CD4-positive, alpha-beta T cell treated with Interferon gamma for 1 hour (primary cell): ENCODE results near the gene DAZAP1.
"Not testable (repeated sequence)": the region's sequence is repeated elsewhere in the genome, so short reads cannot be mapped to it uniquely, and the experiment has no call there.

Experiments
- DNase-seq: peaks from one replicate; pipeline ENCODE4 v3.0.0-alpha.2; 2020

The DAZAP1 gene

DNA sequence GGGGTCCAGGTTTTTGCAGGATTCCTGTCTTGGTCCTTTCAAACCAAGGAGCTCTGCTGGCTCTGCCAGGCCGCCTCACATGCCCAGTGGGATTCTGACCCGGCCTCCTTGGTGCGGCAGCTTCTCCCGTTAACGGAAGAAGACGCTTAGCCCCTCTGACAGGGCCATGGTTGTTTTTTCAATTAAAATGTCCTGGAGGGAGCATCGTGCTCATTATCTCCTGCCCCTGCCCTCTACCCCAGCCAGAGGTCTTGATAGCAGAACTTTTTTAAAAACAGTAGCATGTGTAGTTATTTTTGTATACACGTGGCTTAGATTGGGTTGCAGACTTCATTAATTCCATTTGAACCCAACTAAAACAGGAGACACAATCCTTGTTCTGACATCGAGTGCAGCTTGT lies 19.4 kb downstream of the DAZAP1 start:
- no peak for DNase-seq

DNA sequence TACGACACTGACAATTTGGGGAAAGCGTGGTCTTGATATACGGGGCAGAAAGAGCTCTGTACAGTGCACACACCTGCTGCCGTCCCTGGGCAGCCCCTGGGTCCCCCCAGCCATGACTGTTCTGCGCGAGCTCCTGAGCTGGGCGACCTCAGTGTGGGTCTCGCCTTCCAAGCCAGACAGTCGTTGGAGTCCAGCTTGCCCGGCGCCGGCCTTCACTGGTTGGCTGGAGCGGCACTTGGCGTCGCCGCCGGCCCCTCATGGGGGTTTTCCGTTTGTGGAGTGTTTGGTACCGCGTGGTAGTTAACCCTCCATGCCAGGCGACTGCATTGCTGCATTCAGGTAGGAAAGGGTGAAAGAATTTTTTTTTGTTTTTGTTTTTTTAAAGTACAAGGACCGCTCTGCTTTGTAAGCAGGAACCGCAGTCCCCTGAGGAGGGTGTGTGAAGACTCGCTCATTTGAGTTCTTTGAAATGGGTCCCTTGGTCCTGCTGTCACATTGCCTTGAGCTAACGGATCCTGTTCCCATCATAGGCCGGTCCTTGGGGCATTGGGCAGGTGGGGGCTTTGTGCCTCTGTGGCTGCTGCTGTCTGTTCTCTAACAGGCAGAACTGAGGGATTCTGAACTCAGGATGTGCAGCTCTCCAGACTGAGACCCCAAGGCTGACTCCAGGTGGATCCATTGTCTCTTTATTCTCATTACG lies 20.0 kb downstream of the DAZAP1 start:
- no peak for DNase-seq

DNA sequence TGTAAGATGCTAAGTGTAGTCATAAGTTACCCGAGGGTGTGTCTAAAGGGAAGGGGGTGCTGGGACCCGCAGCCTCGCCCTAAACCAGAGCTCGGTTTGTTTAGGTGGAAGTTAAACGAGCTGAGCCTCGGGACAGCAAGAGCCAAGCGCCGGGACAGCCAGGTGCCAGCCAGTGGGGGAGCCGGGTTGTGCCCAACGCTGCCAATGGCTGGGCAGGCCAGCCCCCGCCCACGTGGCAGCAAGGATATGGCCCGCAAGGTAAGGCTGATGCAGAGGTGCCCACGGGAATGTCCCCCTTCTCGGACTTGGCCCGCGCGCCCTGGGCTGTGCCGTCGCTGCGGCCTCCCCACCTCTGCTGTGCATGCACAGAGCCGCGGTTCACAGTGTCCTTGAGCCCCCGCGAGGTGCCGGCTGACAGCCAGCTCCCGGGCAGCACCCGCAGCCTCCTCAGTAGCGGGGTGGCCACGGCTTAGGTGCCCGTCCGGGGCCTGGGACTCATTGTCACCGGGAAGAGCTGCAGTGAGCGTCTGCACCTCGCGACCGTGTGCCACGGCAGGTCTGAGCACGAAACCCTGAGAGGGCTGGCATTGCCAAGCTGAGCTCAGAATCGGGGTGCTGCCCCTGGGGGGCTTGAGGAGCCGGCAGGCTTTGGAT lies 21.5 kb downstream of the DAZAP1 start:
- no peak for DNase-seq

DNA sequence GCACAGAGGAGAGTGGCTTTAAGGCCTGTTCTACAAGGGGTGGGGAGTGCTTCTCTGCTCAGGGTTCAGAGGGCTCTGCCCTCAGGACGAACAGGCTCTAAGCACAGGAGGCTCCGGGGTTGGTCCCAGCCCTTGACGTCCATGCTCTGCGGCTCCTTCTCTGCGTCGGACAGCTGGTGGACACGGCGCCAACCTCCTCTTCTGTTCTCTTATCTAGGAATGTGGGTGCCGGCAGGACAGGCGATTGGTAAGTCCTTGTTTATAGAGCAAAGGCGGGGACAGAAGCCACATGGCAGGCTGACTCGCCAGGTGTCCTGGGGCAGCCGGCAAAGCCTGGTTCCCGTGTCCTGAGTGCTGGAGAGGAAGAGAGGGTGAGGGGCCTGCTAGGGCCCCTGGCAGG lies 22.4 kb downstream of the DAZAP1 start:
- no peak for DNase-seq

DNA sequence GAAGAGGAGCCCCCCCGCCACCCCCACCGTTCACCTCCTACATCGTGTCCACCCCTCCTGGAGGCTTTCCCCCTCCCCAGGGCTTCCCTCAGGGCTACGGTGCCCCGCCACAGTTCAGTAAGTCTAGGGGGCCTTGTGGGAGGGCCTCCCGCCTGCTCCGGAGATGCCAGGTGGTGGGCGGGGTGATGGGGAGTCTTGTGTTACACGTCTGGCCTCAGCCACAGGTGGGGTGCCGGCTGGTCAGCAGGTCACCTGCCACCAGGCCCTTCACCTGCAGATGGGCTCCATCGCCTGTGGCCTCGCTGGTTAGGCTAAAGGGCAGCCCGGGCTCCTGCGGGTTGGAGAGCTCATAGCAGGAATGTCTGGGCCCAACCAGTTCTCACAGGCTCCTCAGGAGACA lies 22.9 kb downstream of the DAZAP1 start:
- DNase-seq = no peak

DNA sequence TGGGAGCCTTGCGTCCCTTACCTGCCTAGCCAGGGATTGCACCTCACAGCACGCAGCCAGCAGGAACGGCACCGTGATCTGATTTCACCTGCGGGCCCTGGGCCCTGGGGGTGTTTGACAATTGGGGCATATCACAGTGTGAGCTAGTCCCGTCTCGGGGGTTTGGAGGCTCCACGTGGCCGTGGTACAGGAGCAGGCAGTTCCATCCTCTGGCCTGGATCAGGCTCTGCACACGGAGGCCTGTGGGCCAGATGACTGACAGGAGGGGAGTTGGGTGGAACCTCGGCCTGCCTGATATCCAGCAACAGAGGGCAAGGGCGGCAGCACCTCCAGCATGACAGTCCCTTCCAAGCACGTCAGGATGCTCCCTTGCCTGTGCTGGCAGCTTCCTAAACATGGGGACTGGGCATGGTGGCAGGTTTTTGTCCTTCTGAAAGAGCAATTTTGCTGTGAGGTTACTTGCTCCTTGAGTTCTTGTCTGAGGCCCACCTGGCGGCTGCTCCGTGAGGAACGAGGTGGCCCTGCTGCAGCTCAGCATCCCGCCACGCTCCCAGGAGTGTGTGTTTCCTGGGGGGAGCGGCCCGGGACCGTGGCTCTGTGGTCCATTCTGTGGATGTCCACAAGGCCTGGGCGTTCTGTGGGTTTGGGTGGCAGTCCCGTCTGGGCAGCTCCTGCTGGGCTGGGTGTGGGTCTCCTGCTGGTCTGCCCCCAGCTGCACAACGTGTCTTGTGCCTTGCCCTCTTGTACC lies 24.5 kb downstream of the DAZAP1 start:
- no peak for DNase-seq

DNA sequence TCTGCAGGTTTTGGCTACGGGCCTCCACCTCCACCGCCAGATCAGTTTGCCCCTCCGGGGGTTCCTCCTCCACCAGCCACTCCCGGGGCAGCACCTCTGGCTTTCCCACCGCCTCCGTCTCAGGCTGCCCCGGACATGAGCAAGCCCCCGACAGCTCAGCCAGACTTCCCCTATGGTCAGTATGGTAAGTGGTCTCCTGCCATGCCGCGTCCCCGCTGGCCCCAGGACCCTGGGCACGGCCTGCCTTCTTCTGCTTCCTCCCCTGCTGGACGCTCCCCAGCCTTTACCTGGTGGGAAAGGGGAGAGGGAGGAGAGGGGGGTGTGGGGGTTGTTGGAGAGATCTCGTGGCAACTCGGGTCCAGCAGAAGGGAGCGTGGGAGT lies 25.1 kb downstream of the DAZAP1 start:
- no peak for DNase-seq

DNA sequence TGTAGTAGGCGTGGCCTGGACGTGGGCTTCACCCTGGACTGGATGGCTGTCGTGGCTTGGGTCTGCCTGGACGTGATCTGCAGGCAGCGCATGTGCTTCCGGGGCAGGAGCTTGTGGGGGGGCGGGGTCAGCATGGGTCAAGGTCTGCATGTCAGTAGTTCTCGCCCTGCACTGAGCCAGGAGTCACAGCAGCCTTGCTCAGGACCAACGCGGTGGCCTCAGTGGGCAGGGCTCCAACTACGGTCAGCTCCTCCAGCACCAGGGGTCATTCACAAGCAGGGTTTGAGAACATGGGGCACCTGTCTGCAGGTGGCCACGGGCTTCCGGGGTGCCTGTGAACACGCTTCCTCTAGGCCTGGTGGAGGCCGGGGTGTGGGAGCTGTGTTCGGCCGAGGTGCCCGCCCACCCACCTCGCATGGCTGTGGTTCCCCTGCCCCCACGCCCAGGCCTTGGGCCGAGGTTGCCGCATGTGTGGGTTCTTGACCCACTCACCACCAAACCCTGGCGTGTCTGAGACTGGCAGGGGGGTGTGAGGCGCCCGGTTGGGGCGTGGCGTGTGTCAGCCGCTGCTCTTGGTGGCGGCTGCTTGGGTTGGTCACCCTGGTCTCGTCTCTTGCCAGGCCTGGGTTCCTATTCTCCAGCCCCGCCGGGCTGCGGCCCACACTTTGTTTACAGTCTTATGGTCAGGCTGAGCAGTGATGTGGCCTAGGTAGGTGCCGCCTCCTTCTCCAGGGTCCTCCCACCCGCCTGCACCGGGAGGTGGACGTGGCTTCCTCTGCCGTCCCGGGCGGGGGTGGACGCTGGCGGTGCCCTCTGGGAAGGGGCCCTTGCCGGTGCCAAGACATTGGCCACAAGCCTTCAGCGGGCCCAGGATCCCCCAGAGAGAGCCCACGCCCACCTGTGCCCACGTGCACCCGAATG lies 26.0 kb downstream of the DAZAP1 start:
- no peak for DNase-seq

DNA sequence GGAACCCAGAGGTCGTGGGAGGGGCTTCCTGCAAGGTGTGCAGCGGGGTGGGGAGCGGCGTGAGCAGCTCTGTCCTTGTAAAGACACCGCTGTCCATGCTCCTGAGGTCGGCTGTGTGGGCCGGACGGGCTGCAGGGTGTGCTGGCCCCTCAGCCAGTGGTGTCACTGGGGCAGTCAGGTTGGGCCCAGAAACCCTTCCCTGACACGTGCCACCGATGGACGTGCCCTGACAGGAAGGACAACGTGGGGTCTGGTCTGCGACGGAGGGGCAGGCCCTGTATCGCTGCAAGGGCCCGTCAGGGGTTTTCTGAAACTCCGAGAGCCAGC lies 26.6 kb downstream of the DAZAP1 start:
- DNase-seq = no peak

DNA sequence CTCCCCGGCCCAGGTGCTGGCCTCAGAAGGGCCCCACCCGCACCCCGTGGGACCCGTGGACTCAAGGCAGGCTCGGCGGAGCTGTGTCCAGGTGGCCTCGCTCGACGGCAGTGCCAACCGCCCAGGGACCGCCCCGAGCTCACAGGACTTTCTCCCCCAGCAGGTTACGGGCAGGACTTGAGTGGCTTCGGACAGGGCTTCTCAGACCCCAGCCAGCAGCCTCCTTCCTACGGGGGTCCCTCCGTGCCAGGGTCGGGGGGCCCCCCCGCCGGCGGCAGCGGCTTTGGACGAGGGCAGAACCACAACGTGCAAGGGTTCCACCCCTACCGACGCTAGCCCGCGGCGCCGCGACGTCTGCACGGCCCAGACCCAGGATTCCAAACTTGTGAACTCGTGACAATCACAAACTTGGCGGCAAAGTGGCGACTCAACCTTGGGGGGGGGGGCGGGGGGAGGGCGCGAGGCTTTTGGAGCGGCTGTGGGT lies 27.2 kb downstream of the DAZAP1 start:
- DNase-seq = no peak

DNA sequence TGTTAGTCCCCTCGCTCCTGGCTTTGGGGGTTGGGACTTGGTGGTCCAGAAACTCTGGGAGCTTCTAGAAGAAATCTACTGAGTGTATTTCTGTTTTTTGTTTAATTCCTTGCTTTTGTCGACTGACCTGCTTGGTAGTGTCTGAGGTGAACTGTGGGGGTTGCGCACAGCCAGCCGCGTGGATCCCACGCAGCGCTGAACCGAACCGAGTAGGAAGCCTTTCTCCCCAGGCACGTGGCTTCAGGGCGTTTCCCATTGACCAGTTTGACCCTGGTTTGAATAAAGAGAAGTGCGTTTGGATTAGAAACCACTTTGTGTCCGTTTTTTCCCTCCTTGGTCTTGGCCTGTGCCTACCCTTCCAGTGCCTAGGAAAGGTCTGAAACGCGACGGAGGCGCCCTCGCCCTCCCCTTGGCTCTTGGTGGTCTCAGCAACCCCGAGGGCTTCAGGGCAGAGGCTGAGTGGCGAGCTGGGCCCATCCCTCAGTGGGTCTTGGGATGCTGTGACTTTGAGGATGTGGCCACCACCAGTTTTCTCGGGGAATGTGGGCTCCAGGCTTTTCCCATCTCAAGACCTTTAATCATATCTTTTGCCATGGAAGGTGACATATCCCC lies 28.1 kb downstream of the DAZAP1 start:
- no peak for DNase-seq

DNA sequence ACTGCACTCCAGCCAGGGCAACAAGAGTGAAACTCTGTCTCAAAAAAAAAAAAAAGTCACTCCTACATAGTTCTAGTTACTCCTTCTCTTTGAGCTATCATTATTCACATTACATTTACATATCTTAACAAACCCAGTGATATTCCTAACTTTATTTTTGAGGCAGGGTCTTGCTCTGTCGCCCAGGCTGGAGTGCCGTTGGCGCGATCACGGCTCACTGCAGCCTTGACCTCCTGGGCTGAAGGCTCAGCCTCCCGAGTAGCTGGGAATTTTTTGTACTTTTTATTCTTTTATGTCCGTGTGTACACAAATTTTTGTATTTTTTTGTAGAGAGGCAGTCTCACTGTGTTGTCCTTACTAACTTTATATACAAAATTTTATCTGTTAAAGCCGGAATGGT lies 30.2 kb downstream of the DAZAP1 start:
- no peak for DNase-seq

DNA sequence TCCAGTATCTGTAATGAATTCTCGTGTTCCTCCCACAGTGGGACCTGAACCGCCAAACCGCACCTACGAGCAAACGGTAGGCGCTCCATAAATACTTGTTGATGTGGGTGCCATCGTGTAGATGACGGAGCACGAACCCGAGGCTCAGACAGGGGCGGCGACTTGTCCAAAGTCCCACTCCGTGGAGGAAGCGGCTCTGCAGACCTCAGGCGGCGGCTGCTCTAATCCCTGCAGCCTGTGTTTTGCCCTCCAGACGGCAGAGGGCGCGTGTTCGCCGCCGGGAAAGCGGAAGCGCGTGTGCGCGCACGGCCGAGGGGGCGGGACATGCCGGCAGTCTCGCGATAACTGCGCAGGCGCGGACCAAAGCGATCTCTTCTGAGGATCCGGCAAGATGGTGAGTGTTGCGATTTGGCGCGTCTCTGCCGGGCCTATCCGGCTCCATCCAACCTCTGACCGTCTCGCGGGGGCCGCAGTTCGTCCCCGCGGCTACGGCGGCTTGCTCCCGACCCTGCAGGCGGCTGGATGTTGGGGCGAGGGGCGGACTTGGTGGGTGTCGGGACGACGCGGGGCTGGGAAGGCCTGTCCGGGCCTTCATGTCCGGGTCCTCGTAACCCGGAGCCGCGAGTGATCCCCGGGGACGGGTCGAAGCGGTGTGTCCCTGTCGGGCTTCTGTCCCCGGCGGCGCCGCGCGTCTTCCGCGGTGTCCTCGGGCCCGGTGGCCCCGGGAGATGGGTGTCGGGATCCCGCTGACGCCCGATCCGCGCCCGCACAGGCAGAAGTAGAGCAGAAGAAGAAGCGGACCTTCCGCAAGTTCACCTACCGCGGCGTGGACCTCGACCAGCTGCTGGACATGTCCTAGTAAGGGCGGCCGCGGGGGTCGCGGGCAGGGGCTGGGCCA lies 30.9 kb downstream of the DAZAP1 start, which contains the start of gene RPS15:
Gene RPS15, plus strand, starts transcription at position 362 of the 898 bp plus-strand sequence. Its CDS starts 30 bp downstream, at position 392.
- peak; percentile 94 for DNase-seq

DNA sequence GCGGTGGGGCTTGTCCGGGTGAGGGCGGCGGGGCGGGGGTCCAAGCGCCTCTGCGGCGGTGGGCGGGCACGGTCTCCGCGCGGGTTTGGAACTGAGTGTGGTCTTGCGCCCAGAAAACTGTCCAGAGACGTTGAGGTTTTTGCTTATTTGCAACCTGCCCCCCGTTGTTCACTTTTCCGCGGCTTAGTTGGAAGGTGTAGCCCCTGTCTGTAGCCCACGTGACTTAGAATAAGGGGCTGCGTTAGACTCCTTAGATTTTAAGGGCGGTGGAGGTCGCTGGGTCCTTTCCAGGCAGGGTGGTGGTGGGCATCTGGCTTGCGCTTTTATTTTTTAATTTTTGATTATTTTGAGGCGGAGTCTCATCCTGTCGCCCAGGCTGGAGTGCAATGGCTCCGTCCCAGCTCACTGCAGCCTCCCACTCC lies 31.6 kb downstream of the DAZAP1 start:
- no peak for DNase-seq

DNA sequence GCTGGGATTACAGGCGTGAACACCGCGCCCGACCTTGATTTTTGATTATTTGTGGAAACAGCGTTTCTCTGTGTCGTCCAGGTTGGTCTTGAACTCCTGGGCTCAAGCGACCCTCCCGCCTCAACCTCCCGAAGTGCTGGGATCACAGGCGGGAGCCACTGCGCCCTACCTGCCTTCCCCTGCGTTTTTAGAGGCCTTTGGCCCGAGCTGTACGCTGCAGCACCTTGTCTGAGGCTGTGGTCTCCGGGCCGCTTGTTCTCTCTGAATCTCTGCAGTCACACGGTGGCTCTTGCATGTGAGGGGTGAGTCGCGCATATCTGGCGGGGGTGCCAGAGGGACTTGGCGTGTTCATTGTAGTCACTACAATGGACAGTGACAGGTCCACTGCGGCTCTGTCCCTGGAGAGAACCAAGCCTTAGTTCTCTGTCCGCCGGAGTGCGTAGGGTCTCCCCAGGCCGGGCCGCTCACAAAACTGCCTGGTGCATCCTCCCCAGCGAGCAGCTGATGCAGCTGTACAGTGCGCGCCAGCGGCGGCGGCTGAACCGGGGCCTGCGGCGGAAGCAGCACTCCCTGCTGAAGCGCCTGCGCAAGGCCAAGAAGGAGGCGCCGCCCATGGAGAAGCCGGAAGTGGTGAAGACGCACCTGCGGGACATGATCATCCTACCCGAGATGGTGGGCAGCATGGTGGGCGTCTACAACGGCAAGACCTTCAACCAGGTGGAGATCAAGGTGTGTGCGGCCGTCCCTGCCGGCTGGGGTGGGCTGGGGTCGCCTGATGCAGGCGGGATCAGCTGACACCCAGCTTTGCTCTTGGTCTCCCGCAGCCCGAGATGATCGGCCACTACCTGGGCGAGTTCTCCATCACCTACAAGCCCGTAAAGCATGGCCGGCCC lies 32.4 kb downstream of the DAZAP1 start:
- not testable (repeated sequence) for DNase-seq

DNA sequence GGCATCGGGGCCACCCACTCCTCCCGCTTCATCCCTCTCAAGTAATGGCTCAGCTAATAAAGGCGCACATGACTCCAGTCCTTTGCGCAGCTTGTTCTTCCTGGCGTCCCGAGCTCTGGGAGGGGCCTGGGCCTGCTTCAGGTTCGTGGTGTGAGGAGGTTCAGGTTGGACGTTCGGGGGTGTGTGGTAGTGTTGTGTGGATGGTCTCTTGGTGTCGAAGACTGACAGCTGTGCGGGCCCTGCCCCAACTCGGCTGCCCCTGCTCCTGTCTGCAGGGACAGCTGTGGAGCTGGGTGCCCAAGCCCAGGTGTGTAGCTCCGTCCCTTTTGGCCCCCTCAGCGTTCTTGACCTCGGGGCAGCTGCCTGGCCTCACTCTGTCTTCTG lies 33.0 kb downstream of the DAZAP1 start:
- DNase-seq = no peak

DNA sequence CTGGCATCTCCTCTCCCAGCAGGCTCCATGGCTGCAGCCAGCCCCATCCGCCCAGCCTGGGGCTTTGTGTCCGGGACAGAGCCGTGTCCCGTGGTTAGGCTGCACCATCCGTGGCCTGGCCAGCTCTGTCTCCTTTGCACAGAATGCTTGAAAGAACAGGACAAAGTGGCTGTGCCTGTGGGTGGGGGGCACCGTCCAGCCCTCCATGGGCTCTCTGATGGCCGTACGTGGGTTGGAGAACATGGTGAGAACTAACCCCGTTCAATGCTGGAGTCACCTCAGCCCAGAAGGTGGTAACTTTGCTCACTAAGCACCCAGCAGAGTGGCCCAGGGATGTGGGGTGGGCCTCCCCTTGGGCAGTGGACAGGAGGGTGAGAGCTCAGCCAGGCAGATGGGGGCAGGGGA lies 33.6 kb downstream of the DAZAP1 start:
- DNase-seq = no peak

DNA sequence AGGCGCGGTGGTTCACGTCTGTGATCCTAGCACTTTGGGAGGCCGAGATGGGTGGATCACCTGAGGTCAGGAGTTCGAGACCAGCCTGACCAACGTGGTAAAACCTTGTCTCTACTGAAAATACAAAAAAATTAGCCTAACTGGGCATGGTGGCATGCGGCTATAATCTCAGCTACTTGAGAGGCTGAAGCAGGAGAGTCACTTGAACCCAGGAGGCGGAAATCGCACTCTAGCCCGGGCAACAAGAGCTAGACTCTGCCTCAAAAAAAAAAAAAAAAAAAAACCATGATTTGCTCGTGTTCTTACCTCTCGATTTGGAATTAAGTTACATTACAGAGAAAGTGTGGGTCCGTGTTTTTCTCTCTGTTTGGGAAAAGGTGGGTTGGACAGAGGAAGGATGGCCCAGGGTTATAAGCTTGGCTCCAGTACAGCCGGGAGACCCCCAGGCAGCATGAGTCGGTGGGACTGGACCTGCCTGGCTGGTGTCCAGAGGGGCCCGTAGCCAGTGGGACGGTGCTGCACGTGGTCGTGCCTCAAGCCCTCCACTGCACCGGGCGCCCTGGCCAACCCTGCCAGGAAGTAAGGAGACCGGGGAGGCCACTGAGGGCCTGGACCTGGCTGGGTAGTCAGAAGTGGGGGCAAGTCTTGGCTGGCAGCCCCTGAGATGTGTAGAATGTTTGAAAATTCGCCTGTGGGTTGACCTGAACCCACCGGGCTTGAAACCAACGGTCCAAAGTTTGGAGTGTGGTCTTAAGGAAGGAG lies 34.5 kb downstream of the DAZAP1 start:
- no peak for DNase-seq

DNA sequence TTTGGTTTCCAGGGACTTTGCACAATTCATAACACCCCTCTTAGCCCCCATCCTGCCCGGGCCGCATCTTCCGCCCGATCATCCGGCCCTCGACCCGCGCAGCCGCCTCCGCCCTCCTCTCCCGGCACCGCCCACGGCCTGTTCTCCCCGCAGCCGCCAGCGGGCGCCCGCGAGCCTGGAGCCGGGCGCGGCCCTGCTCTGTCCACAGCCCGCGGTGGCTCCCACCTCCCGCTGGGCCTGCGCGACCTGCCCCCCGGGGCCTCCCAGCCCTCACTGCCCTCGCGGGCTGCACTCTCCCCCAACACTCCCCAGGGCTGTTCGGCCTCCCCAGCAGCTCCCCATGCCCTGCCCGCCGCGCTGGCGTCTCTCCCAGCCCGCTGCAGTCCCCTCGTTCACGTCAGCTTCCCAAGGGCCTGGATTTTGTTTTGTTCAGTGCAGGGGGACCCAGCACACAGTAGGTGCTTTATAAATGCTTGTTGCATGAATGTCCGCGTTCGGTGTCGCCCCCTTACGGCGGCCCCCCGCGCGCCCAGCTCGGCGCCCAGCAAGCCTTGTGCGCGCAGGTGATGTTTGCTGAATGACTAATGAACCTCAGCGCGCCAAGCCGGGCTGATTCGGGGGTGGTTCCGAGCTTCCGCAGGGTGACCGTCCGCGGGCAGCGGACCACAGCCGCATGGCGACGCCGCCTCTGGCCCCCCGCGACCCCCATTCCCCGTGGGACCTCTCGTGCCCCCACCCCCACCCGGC lies 38.0 kb downstream of the DAZAP1 start:
- DNase-seq = peak; percentile 71
